CD4-positive, alpha-beta T cell treated with Interleukin-21 for 1 hour (primary cell): ENCODE measurements around the gene SPECC1L.
"Not testable (repeated sequence)": the region's sequence is repeated elsewhere in the genome, so short reads cannot be mapped to it uniquely, and the experiment has no call there.

Experiments used
- DNase-seq: peaks from one replicate; pipeline ENCODE4 v3.0.0-alpha.2; 2020

Gene SPECC1L, protein sequence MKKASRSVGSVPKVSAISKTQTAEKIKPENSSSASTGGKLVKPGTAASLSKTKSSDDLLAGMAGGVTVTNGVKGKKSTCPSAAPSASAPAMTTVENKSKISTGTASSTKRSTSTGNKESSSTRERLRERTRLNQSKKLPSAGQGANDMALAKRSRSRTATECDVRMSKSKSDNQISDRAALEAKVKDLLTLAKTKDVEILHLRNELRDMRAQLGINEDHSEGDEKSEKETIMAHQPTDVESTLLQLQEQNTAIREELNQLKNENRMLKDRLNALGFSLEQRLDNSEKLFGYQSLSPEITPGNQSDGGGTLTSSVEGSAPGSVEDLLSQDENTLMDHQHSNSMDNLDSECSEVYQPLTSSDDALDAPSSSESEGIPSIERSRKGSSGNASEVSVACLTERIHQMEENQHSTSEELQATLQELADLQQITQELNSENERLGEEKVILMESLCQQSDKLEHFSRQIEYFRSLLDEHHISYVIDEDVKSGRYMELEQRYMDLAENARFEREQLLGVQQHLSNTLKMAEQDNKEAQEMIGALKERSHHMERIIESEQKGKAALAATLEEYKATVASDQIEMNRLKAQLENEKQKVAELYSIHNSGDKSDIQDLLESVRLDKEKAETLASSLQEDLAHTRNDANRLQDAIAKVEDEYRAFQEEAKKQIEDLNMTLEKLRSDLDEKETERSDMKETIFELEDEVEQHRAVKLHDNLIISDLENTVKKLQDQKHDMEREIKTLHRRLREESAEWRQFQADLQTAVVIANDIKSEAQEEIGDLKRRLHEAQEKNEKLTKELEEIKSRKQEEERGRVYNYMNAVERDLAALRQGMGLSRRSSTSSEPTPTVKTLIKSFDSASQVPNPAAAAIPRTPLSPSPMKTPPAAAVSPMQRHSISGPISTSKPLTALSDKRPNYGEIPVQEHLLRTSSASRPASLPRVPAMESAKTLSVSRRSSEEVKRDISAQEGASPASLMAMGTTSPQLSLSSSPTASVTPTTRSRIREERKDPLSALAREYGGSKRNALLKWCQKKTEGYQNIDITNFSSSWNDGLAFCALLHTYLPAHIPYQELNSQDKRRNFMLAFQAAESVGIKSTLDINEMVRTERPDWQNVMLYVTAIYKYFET

DNA sequence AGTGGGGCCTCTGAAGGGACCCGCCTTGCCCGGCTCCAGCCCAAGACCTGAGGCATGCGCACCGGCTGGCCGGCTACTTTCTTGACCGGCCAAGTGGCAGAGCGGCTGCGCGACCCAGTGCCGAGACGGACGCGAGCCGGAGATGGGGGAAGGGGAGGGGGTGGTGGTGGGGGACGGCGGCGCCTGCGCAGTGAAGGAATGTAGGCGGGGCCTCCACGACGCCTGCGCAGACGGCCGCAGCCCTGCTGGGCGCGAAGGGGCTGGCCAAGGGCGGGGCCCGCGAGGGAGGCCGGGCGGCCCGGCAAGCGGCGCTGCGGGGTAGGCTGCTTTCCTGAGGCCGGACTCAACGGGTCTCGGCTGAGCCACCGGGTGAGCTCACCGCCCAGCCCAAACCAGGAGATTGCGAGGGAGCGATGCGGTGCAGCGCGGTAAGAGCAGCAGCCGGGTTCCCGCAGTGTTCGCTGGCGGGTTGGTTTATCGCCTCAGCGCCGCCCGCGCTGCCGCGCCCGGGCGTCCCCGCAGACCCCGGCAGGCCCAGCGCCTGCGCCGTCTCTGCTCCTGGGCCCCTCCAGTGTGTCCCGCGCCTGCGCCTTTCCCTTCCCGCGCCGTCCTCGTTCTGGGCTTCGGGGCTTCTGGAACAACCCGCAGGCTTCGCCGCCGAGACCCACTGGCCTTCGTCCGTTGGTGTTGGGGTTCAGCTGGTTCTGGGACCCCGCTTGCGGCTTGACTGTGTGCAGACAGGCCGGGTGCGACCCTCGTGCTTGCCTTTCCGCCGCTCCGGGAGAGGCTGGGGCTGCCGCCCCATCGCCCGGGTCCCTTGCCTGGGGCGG lies at the start of gene SPECC1L:
Gene SPECC1L (plus strand): TSS at position 276 of the 830 bp plus-strand sequence. CDS start 31,401 bp downstream, outside the sequence.
- DNase-seq, result peak; percentile 92

DNA sequence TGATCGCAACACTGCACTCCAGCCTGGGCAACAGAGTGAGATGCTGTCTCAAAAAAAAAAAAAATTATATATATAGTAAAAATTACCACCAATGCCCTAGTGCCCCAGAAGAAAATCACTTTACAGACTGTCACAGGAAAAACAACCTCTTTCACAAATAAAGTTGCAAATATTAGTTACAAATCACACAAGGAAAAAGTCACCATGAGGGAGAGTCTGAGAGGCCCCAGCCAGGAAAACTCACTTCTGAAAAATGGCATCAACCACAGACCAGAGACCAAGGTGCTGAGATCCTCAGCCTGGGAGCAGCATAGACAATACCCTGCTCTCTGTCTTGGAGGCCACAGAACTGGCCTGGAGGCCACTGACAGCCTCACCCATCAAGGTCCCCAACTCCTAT lies 46.2 kb upstream of the SPECC1L start:
- DNase-seq, result no peak

DNA sequence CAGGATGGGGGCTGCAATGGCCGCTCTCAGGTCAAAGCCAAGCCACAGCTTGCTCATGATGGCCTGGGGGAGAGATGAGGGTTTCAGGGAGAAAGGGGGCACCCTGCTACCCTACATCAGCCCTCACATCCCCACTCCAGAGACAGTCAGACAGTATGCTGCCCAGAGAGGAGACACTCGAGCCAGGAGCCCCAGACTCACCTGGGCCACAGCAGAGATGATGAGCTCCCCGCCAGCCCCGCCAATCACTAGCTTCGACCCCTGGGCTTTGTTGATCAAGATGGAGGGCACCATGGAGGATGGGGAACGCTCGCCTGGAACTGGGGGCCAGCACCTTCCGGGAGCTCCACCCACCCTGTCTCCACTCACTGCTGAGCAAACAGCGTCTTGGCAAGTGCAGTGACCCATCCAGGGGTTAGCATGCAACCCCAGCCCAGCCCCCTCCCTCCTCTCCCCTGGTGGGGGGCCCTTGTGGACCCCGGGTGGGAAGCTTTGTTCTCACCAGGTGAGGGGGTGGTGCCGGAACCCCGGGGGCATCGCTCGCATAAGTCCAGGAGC lies 45.5 kb upstream of the SPECC1L start:
- DNase-seq, result no peak

DNA sequence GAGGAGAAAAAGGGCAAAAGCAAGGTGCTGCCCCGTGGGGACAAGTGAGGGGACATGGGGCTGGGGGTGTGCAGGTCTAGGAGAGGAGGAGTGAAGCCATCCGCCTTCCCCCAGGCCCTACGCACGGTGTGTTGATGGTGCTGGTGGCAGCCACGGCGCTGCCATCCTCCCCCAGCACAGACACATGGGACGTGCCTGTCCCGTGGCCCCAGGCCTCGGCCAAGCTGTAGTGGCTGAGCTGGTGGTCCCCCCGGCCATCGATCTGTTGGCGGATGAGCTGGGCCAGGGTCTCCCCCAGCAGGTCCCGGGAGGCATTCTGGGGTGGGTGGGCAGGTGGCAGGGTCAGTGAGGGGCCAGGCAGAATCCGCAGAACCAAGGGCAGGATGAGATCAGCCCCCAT lies 44.7 kb upstream of the SPECC1L start:
- DNase-seq, result no peak

DNA sequence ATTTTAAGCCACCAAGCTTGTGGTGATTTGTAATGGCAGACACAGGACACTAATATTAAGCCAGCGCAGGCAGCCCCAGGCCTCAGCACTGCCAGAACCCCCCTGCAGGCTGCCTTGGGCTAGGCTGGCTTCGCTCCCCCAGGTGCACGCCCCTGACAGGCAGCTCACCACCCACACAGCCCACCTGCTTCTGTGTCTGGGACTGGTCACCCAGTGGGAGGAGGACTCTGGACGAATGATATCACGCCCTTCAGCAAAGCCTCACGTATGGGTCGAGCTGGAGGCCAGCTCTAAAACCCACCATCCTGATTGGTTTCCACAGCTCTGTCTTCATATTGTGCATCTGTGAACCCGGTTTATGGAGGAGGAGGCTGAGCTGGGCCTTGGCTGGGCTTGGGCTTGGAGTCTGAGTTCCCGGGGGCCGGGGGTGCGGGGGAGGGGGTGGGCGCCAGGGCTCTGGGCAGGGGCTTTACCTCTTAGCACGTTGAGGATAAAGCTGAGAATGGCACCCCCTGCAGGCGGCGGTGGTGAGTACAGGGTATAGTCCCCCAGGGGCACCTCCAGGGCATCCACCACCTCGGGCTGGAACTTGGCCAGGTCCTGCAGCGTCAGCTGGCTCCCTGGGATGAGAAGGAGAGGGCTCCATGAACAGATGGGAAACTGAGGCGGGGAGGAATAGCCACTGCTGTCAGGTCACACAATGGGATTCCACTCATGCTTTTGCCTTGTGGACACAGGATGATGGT lies 39.5 kb upstream of the SPECC1L start:
- peak; percentile 56 for DNase-seq

DNA sequence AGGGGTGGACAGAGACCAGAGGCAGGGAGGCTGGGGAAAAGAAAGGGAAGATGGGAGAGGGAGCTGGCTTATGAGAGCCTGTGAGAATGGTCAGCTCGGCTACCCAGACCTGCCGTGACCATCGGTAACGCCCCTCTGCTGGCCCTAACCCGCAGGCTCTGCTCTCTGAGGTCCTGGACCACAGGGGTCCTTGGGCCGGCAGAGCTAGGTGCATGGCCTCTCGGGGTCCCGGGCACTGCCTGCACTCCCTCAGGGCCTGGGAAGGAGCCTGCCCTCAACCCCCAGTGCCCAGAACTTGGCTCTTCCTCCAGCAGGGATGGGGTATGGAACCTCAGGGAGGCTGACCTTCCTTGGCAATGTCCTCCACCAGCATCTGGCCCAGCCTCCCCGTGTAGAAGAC lies 38.9 kb upstream of the SPECC1L start:
- DNase-seq, result no peak

DNA sequence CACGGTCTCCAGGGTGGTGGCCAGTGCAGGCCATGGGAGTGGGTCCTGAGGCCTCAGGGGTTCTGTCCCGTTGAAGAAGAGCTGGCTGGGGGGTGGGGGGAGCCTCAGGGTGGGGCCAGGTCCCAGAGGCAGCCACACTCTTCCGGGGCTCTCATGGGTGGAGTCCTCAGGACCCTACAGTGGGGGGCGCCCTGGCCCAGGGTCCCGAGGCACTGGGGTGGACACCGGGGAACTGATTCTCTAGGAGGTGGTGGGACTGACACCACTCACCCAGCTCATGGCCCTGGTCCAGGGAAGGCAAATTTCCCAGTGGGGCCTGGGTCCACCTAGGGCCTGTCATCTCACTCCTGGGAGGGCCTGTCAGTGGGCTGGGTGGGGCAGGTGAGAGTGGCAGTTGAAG lies 38.5 kb upstream of the SPECC1L start:
- DNase-seq, result no peak

DNA sequence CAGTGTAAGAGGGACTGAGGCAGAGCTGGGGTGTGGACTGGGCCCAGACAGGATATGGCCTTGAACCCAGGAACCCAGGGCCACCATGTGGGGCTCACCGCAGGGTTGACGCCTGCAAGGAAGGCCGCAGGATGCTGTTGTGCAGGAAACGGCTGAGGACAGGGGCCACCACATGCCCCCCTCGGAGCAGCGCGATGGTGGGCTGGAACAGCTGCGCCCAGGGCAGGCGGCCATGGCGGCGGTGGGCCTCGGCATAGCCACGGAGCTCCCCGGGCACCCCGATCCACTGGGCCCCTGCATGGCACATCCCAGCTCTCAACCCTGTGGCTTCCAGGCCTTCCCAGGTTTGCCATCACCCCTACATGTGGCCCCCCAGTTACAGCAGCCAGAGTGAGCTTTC lies 37.9 kb upstream of the SPECC1L start:
- DNase-seq, result no peak

DNA sequence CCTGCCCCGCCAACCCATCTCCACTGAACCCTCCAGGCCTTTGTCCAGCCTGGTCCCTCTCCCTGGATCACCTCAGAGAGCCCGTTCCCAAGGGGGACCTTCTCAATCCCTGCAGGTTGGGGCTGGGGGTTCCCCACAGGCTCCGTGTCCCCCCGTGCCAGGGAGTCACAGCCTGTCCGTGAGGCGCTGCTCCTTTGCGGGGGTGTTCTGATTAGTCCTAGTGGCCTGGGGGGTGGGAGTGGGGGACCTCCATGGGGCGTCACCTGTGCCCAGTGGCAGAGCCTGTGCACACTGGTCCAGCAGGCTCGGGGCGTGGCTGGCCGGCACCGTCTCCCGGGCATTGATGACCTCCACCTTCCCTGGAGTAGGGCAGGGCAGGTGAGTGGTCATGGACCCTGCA lies 37.4 kb upstream of the SPECC1L start:
- DNase-seq, result no peak

DNA sequence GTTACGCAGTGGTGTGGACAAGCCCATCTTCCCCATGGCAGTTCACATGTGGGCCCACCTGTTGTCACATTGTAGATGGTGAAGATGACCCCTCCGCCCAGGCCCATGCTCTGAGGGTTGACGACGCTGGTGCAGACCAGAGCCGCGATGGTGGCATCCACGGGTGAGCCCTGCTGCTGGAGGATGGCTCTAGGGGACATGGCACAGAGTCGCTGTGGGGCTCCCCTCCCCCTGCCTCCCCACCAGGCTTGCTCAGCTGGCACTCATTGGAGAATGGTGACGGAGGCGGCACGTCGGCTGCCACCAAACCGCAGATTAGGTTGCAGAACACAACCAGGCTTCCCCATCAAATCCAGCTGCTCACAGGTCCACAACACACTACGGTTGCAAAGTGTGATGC lies 36.8 kb upstream of the SPECC1L start:
- no peak for DNase-seq

DNA sequence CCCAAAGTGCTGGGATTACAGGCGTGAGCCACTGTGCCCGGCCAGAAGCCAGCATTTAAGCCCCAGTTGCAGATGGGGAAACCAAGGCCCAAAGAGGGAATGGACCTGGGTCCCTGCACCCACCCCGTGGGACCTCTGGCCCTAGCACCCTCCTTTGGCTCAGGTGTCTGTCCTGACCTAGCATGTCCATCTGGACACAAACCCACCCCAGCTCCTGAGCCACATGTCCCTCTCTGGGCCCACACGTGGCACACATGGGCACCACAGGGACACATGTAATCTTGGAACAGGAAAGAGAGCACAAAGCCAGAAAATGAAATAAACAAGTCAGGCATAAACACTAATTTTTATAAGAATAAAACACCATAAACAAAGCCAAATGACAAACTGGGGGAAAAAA lies 35.3 kb upstream of the SPECC1L start:
- no peak for DNase-seq

DNA sequence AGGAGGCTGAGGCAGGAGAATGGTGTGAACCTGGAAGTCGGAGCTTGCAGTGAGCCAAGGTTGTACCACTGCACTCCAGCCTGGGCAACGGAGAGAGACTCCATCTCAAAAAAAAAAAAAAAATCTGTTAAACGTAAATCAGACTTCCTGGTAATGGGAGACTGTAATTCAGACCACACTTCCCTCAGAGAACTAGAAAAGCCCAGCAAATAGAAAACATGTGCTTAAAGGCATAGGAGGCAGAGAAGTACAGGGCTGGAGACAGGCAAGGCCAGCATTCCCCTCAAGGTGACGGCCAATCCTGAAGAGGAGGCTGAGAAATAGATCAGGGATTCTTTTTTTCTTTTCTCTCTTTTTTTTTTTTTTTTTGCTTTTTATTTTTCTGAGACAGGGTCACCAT lies 34.0 kb upstream of the SPECC1L start:
- DNase-seq, result no peak

DNA sequence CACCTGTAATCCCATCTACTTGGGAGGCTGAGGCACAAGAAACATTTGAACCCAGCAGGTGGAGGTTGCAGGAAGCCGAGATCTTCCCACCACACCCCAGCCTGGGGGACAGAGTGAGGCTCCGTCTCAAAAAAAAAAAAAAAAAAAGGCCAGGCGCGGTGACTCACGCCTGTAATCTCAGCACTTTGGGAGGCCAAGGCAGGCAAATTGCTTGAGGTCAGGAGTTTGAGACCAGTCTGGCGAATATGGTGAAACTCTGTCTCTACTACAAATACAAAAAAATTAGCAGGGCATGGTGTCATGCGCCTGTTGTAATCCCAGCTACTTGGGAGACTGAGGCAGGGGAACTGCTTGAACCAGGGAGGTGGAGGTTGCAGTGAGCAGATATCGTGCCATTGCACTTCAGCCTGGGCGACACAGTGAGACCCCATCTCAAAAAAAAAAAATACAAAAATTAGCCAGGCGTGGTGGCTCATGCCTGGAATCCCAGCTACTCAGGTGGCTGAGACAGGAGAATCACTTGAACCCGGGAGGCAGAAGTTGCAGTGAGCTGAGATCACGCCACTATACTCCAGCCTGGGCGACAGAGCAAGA lies 32.4 kb upstream of the SPECC1L start:
- not testable (repeated sequence) for DNase-seq

DNA sequence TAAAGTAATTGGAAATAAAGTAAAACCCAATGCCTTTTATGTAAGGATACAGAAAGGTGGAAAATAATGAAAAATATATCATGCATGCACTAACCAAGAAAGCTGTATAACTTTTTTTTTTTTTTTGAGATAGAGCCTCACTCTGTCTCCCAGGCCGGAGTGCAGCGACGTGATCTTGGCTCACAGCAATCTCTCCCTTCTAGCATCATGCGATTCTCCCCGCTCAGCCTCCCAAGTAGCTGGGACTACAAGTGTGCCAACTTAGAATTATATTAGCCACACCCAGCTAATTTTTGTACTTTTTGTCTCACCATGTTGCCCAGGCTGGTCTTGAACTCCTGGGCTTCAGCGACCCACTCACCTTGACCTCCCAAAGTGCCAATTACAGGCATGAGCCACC lies 30.2 kb upstream of the SPECC1L start:
- DNase-seq, result no peak

DNA sequence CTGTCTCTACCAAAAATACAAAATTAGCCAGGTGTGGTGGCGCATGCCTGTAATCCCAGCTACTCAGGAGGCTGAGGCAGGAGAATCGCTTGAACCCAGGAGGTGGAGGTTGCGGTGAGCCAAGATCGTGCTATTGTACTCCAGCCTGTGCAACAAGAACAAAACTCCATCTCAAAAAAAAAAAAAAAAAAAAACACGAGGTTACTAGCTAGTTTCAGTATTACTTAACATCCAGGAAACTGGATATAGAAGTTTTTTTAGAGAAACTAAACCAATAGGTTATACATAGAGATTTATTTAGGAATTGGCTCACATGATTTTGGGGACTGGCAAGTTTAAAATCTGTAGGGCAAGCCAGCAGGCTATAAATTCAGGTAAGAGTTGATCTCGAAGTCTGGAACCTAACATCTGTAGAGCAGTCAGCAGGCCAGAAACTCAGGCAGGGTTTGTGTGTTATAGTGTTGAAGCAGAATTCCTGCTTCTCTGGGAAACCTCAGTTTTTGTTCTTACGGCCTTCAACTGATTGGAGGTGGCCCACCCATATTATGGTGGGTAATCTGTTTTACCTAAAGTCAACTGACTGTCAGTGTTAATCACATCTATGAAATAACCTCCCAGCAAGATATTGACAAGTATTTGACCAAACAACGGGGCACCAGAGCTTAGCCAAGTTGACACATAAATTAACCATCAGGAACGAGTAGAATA lies 29.5 kb upstream of the SPECC1L start:
- not testable (repeated sequence) for DNase-seq

DNA sequence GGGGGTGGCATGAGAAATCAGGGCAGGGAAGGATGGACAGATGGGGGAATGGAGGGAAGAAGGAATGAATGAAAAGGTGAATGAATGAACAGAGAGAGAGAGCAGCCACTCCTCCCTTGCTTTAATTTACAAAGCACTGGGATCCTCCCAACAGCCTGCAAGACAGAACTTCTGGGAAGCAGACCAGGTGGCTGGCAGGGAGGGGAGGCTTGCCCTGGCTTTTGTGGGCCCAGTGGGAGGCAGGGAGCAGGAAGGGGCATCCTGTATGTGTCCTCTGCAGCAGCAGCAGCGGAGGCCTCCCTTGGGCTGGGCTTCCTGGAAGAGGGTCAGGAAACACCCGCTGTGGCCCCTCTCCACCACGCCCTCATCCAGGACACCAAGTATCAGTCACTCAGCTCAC lies 27.2 kb upstream of the SPECC1L start:
- DNase-seq, result not testable (repeated sequence)

DNA sequence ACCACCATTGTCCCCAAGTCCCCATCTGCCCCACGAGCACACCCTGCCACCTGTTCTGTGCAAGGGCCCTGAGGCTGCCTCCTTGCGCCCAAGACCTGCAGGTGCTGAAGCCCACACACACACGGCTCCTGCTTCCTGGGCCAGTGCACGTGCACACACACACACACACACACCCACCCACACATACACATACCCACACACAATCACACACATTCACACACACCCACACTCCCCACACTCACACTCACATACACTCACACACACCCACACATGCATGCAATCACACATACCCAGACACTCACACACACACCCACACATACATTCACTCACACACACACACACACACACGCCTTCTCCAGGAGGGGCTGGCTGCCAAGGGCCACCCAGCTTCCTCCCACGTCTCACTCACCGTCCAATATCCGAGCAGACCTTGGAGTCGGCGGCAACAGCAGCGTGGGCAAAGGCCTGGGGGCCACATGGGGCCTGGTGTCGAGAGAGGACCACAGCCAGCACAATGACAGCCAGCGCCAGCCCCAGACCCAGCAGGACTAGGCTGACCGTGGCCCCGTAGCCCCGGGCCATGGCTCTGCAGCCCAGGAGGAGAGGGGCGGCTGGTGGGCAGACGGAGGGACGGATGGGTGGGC lies 26.4 kb upstream of the SPECC1L start:
- DNase-seq, result no peak

DNA sequence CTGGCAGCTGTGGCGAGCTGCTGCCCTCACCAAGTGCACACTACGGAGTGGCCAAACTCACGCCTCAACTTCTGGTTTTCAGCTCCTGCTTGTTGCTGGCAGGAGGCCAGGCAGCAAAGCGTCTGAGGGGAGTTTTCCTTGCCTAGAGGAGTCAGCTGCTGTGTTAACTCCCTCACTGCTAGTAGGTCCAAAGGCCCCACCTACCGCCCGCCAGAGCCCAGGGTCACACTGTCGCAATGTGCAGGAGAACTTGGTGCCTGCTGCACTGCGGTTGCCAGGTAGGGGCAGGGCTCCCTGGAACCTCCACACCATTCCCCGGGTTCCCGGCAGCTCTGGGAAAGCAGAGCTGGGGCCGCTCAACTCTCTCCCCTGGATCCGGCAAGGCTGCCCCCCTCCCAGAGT lies 25.6 kb upstream of the SPECC1L start, which contains the start of gene GGT5:
Gene GGT5 (minus strand): TSS at position 53 of the 402 bp plus-strand sequence. CDS start 357 bp downstream, outside the sequence.
- DNase-seq, result not testable (repeated sequence)
